Cerebellar cortex (tissue), 1 donor: ENCODE measurements around the gene SLX4IP.
A peak's percentile ranks its signal among the peaks of the same experiment; 100 is the strongest.
"Not testable (repeated sequence)": the region's sequence is repeated elsewhere in the genome, so short reads cannot be mapped to it uniquely, and the experiment has no call there.

Experiments used
- DNase-seq: peaks from one replicate; pipeline ENCODE4 v3.0.0-alpha.2; 2015; ENCODE audit warnings: low spot score

Gene SLX4IP

GRCh38 chr20:10434832-10435812 is at the start of gene SLX4IP:
Gene SLX4IP (plus strand): TSS chr20:10435305. CDS start chr20:10458205, 22,900 bp downstream.
- peak; percentile 99 for DNase-seq

- no peak for DNase-seq
Measured at GRCh38 chr20:10385850-10386544, 49.1 kb upstream of the SLX4IP start.

GRCh38 chr20:10387686-10388085 is 47.4 kb upstream of the SLX4IP start:
- DNase-seq: no peak

GRCh38 chr20:10388597-10388996 is 46.5 kb upstream of the SLX4IP start:
- no peak for DNase-seq

- no peak for DNase-seq
Measured at GRCh38 chr20:10390709-10391108, 44.4 kb upstream of the SLX4IP start.

- DNase-seq: not testable (repeated sequence)
Measured at GRCh38 chr20:10394752-10395151, 40.4 kb upstream of the SLX4IP start.

GRCh38 chr20:10398834-10399369 is 36.2 kb upstream of the SLX4IP start:
- no peak for DNase-seq

- DNase-seq: no peak
Measured at GRCh38 chr20:10402938-10403608, 32.0 kb upstream of the SLX4IP start.

- DNase-seq: peak; percentile 41
Measured at GRCh38 chr20:10404023-10404628, 31.0 kb upstream of the SLX4IP start.

GRCh38 chr20:10404959-10405530 is 30.1 kb upstream of the SLX4IP start:
- DNase-seq: no peak

GRCh38 chr20:10408108-10408813 is 26.8 kb upstream of the SLX4IP start:
- DNase-seq: no peak

- no peak for DNase-seq
Measured at GRCh38 chr20:10411673-10412072, 23.4 kb upstream of the SLX4IP start.

- DNase-seq: peak; percentile 34
Measured at GRCh38 chr20:10412591-10413408, 22.3 kb upstream of the SLX4IP start.

- DNase-seq: no peak
Measured at GRCh38 chr20:10415013-10415650, 20.0 kb upstream of the SLX4IP start.

- not testable (repeated sequence) for DNase-seq
Measured at GRCh38 chr20:10417218-10417617, 17.9 kb upstream of the SLX4IP start.

GRCh38 chr20:10419550-10420133 is 15.5 kb upstream of the SLX4IP start:
- DNase-seq: no peak

- DNase-seq: no peak
Measured at GRCh38 chr20:10423735-10424134, 11.4 kb upstream of the SLX4IP start.

- DNase-seq: peak; percentile 79
Measured at GRCh38 chr20:10427060-10427692, 7.9 kb upstream of the SLX4IP start.
